Coronary artery (tissue), 2 donors: ENCODE results near the gene MAP3K4.

Experiments
- DNase-seq: peaks from one replicate; pipeline ENCODE4 v3.0.0-alpha.2; 2017; ENCODE audit warnings: low spot score
- H3K27ac ChIP-seq, 2 donors: fragments of 200-600 bp; sonication (generic); one replicate each; pipeline ENCODE4 v1.5.1; 2016 to 2019
- H3K4me3 ChIP-seq: fragments of 200-600 bp; sonication (generic); 2 replicates; pipeline ENCODE4 v1.5.1; 2016; ENCODE audit warnings: mild to moderate bottlenecking, moderate library complexity
- TF ChIP-seq, protein P1 (sequence below): fragments of 200-600 bp; sonication (generic); IDR thresholded peaks from one replicate; pipeline ENCODE4 v1.5.1; 2019; ENCODE audit warnings: antibody characterized with exemption

MAP3K4 gene

DNA sequence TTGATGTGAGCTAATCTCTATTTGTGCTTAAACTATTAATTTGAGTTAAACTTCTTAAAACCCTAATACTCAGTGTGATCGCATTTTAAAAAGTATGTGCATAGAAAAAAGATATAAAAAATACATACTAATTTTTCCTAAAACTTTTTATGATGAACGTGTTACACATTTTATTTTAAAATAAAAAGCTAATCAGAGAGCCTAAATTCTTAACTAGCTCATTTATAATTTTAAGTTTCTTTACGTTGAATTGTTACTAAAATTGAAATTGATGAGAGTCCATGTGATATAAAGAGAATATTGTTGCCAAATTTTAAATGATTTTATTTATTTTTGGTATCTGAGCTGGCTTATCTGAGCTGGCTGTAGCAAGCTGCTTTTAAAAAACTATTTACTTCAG is 6.6 kb downstream of the MAP3K4 start:
- DNase-seq = no peak
- TF ChIP-seq, protein P1, sequence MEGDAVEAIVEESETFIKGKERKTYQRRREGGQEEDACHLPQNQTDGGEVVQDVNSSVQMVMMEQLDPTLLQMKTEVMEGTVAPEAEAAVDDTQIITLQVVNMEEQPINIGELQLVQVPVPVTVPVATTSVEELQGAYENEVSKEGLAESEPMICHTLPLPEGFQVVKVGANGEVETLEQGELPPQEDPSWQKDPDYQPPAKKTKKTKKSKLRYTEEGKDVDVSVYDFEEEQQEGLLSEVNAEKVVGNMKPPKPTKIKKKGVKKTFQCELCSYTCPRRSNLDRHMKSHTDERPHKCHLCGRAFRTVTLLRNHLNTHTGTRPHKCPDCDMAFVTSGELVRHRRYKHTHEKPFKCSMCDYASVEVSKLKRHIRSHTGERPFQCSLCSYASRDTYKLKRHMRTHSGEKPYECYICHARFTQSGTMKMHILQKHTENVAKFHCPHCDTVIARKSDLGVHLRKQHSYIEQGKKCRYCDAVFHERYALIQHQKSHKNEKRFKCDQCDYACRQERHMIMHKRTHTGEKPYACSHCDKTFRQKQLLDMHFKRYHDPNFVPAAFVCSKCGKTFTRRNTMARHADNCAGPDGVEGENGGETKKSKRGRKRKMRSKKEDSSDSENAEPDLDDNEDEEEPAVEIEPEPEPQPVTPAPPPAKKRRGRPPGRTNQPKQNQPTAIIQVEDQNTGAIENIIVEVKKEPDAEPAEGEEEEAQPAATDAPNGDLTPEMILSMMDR = no peak
- Histone ChIP-seq H3K27ac (no peak overlapping the region), H3K4me3 (no peak overlapping the region)

DNA sequence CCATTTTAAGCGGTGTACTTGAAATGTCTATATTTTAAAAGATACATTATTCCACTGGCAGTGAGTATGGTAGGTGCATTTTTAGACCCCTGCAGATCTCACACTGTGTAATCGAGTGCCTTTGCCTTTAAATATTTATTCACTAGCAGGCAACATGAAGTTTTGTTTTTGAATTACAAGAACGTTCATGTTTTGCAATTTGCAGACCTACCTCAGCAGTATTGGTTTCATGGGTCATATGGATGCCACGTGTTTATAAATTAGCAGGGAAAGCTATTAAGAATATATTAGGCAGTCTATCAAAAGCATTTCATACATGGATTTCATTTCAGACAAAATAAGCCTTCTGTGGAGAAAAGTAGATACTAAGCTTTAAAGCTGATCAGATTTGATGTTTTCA is 7.2 kb downstream of the MAP3K4 start:
- TF ChIP-seq, protein P1 = no peak

DNA sequence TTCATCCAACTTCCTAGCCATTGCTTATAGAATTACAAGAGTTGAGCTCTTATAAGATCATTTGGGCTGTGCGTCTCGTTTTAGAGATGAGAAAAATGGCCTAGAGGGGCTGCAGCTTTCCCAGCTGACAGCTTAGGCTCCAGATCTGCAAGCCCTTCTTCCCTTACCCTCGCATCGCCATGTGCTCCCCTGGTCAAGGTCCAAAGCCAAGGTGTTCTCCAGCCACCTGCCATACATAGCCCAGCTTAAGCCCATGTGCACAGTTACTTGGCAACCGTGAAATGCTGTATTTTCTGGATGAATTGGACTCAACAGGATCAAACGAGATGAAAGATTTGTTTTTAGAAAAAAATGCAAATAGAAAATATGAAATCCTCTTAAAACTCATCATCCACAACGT is 7.9 kb downstream of the MAP3K4 start:
- no peak for DNase-seq

More for the DNA sequence above, 7.2 kb downstream of the MAP3K4 start:
- no peak for DNase-seq
- Histone ChIP-seq H3K4me3 (no peak overlapping the region), H3K27ac (no peak overlapping the region)

DNA sequence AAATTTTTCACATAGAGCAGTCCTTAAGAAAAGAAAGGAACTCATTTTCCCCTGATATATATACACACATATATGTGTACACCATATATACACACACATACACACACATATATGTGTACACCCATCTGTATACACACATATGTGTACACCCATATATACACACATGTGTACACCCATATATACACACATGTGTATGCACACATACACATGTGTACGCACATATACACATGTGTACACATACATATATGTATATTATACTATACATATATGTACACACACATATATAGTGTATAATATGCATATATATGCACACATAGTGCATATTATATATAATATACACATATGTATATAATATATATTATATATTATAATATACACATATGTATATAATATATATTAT is 9.1 kb downstream of the MAP3K4 start:
- Histone ChIP-seq H3K4me3 (no peak overlapping the region), H3K27ac (no peak overlapping the region)
- DNase-seq = no peak
- TF ChIP-seq, protein P1 = no peak

More for the DNA sequence above, 7.9 kb downstream of the MAP3K4 start:
- H3K4me3 ChIP-seq = no peak overlapping the region
- no peak overlapping the region for H3K27ac ChIP-seq
- TF ChIP-seq, protein P1 = no peak

DNA sequence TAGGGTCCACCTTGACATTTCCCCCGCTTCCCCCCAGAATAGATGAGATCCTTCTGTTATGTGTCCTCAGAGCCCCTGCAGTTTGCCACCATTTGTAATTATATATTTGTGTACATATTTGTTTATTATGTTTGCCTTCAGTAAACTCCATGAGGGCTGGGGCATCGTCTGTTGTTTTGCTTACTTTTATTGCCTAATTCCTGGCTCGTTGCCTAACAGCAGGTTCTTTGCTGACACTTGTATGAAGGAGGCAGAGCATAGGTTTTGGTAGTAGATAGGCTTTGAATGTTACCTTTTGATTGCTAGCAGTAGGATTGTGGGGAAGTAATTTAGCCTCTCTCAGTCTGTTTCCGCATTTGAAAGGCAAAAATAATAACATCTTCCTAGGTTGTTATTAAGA is 9.9 kb downstream of the MAP3K4 start:
- H3K4me3 ChIP-seq = no peak overlapping the region
- no peak for DNase-seq
- no peak overlapping the region for H3K27ac ChIP-seq
- TF ChIP-seq, protein P1 = no peak

DNA sequence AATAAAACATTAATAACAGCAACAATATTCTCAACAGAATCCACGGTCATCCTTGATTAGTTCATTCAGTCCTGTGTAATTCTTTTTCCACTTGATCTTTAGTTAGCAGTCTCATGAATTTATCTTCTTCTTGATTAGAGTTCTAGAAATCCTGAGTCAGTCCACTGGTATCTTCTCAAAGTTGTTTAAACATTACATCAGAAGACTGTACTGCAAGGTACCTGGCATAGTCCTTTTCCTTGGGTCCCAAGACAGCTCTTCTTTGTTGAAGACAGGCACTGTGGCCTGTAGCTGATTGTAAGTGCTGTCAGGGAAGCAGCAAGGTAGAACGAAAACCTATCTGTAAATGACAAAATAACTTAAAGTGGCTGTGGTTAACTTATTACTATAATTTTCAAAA is 11.8 kb downstream of the MAP3K4 start:
- TF ChIP-seq, protein P1 = no peak
- Histone ChIP-seq H3K27ac (no peak overlapping the region), H3K4me3 (no peak overlapping the region)
- no peak for DNase-seq

DNA sequence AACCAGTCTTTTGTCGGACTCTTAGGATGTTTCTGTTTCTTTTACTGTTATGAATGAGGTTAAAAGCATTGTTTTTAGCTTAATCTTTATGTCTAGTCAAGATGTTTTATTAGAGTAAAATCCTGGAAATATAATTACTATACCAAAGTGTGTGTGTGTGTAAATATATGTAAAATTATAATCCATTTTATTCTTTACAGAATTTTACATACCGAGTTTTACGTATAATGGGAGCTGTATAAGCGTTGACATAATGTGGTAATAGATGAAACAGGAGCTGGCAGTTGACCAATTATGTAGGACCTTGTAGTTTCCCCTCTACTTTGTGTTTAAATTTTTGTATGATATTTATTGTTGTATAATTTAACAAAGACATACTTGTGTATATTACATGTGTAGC is 16.7 kb downstream of the MAP3K4 start:
- DNase-seq = no peak
- TF ChIP-seq, protein P1 = no peak
- Histone ChIP-seq H3K4me3 (no peak overlapping the region), H3K27ac (no peak overlapping the region)
